Endometrial microvascular endothelial cells (primary cell): Measurements from ENCODE around the gene ASCC1. TPM values are rescaled to one million over a fixed set of nuclear protein-coding genes. Genes with fewer than 3 reads are reported as not detected.
"Not testable (repeated sequence)": the region's sequence is repeated elsewhere in the genome, so short reads cannot be mapped to it uniquely, and the experiment has no call there.

ENCODE experiments used
- in situ Hi-C: cut with HindIII; loops from 2 replicates; pipeline ENCODE4 v1.10.0; 2017; ENCODE audit warnings: low sequenced_read_pairs, low pct_unique_long_range_greater_than_20kb; ENCODE audit errors: inconsistent ontology term
- total RNA-seq: library from RNA; depleted of rRNA; stranded (reverse); fragments of >200 nt; gene quantifications from one replicate; pipeline ENCODE4 v1.2.3, GENCODE V29; 2015; ENCODE audit errors: inconsistent ontology term

ASCC1 gene
- total RNA-seq, 1 donor from 2014 or later, result 61.0 TPM

DNA sequence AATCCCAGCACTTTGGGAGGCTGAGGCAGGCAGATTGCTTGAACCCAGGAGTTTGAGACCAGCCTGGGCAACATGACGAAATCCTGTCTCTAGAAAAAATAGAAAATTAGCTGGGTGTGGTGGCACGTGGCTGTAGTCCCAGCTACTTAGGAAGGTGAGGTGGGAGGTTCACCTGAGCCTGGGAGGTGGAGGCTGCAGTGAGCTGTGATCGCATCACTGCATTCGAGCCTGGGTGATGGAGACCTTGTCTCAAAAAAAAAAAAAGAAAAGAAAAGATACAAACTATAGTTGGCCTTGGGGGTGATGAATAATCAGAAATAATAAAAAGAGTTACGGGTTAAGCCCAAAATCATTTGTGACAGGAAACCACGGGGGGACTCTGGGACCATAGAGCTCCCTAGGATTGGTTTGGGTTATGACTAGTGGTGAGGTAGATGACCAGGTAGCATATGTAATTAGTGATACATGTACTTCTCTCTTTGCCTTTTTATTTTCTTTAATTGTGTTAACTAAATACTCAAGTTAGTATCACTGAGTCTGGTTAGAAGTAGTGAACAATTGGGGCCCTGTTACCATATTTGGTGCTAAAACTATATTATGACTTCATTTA is 10.4 kb upstream of the ASCC1 start:
- in situ Hi-C loops, result no loop called here

DNA sequence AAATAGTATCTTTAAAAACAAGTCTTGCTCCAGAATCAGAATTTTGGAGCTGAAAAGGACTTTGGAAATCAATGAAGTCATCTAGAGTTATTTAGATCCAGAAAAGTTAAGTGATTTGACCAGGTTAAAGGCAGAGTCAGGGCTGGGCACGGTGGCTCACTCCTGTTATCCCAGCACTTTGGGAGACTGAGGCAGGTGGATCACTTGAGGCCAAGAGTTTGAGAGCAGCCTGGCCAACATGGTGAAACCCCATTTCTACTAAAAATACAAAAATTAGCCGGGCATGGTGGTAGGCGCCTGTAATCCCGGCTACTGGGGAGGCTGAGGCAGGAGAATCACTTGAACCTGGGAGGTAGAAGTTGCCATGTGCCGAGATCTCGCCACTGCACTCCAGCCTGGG is 8.1 kb upstream of the ASCC1 start:
- in situ Hi-C loops, result not testable (repeated sequence)

DNA sequence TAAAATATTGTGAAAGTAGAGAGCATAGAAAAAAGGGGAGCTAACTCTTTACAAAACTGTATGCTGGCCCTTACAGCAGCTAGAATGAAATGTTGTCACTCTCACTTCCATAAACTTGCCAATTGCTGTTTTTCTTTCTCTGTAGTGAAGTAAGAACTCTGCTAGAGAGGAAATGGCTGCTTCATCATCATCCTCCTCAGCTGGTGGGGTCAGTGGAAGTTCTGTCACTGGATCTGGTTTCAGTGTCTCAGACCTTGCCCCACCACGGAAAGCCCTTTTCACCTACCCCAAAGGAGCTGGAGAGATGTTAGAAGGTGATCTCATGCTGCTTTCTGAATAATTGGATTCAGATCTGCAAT is 7.6 kb upstream of the ASCC1 start:
- in situ Hi-C loops, result no loop called here

DNA sequence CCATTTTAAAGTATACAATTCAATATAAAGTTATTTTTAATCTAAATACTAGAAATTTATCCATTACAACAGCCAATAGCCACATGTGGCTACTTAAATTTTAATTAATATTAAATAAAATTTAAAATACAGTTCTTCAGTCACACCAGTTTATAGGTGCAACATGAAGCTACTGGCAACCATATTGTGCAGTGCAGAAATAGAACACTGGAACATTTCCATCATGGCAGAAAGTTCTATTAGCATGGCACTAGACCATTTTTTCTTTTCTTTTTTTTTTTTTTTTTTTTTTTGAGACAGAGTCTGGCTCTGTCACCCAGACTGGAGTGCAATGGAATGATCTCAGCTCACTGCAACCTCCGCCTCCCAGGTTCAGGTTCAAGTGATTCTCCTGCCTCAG is 5.2 kb upstream of the ASCC1 start:
- in situ Hi-C loops, result no loop called here

DNA sequence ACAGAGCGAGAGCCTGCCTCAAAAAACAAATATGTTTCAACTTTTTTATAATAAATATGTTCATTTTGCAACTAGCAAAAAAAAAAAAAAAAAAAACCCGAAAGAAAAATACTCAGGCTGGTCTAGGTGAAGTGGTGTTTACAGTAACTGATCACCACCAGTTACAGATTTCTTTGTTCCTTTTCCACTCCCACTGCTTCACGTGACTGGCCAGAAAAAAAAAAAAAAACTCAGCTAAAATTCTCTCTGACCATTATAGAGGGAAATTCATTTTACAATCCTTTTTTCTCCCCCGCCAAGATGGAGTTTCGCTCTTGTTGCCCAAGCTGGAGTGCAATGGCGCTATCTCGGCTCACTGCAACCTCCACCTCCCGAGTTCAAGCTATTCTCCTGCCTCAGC is 4.6 kb upstream of the ASCC1 start:
- in situ Hi-C loops, result no loop called here

DNA sequence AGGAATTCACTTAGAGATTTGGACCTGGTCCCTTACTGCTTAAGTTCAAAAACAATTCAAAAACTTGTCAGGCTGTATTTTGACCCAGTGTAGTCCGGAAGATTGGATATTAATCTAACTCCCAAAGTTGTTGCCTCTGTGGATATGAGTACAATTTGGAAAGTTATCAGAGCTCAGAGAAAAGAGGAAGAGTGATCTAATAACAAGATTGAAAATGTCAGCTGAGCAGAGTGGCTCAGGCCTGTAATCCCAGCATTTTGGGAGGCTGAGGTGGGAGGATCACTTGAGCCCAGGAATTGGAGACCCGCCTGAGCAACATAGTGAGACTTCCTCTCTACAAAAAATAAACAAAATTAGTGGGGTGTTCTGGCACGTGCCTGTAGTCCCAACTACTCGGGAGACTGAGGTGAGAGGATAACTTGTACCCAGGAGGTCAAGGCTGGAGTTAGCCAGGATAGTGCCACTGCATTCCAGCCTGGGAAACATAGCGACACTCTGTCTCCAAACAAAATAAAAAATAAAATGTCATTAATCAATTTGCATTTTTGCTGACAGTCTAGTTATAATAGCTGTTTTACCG is 3.2 kb upstream of the ASCC1 start:
- in situ Hi-C loops, result no loop called here

DNA sequence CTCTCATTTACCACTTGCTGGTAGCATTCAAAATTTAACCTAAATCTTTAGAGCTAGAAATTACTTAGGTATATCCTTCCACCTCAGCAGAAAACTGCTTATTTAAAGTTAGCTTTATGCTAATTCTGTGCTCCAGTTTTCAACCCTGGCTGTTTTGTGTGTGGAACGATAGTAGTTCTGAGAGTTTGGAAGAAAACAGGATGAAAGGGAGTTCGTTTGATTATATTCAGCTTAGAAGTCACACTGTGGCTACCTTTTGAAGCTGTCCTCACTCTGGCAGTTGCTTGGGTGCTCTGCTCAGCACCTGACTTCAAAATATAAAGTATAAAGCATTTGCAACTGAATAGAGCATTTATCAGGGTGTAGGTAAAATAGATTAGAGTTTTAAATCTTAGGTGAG is 2.6 kb upstream of the ASCC1 start:
- in situ Hi-C loops, result no loop called here

DNA sequence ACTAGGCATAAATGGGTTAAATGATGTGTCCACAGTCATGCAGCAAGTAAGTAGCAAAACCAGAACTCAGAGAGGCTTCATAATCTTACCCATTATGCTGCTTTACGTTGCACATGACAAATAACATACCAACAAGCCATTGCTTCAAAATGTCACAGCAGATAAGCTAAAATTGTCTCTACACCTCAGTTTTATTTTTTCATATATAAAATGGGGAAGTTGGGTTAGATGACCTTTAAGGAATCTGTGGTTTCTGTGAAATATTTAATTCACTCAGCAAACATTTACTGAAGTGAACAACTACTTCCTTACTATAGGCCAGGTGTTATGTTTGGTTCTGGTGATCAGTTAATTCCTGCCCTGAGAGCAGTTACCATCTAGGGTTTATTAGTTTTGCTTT is 2.2 kb upstream of the ASCC1 start:
- in situ Hi-C loops, result no loop called here

DNA sequence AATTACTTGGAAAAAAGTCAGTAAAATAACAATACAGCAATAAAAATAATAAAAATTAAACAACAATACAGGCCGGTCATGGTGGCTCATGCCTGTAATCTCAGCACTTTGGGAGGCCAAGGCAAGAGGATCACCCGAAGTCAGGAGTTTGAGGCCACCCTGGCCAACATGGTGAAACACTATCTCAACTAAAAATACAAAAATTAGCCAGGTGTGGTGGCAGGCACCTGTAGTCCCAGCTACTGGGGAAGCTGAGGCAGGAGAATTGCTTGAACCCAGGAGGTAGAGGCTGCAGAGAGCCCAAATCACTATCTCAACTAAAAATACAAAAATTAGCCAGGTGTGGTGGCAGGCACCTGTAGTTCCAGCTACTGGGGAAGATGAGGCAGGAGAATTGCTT is 4.2 kb downstream of the ASCC1 start:
- in situ Hi-C loops, result not testable (repeated sequence)

DNA sequence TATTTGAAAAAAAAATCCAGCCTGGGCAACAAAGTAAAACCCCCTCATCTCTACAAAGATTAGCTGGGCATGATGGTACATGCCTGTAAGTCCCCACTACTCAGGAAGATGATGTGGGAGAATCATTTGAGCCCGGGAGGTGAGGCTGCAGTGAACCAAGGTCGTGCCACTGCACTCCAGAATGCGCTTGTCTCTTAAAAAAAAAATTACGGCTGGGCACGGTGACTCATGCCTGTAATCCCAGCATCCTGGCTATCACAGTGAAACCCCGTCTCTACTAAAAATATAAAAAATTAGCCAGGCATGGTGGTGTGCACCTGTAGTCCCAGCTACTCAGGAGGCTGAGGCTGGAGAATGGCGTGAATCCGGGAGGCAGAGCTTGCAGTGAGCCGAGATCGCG is 4.7 kb downstream of the ASCC1 start:
- in situ Hi-C loops, result not testable (repeated sequence)

DNA sequence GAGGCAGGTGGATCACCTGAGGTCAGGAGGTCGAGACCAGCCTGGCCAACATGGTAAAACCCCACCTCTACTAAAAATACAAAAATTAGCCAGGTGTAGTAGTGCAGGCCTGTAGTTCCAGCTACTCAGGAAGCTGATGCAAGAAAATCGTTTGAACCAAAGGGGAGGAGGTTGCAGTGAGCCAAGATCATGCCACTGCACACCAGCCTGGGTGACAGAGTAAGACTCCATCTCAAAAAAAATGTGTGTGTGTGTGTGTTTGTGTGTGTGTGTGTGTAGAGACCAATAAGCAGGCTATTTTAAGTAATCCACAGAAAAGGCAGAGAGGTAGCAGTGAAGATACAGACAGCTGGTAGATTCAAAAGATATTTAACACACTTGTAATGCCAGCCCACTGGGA is 7.5 kb downstream of the ASCC1 start:
- in situ Hi-C loops, result not testable (repeated sequence)

DNA sequence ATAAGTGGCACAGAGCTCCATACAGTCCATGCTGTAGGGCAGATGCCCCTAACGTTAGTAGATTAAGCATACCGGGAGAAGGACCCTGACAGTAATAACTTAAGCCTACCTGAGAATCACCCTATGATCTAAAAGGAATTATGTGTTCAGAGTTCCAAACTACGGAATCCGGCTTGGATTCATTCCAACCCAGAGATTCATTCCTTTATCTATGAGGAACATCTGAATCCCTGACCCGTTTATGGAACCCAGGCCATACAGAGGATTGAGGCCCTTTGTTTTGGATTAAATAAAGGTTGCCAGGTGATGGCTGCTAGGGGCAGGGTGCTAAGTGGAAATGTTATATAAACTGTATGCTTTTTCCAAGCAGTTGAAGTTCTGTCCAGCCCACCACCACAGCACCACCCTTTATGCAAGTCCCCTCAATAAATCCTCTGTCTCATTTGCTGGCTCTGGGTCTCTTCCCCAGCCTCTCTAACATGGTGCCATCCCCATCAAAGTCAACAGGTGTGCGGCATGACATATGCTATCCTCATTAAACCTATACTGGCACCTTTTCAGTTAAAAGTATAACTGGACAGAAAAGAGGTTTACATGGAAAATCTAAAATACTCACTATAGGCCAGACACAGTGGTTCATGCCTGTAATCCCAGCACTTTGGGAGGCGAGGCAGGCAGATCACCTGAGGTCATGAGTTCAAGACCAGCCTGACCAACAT is 9.4 kb downstream of the ASCC1 start:
- in situ Hi-C loops, result no loop called here

DNA sequence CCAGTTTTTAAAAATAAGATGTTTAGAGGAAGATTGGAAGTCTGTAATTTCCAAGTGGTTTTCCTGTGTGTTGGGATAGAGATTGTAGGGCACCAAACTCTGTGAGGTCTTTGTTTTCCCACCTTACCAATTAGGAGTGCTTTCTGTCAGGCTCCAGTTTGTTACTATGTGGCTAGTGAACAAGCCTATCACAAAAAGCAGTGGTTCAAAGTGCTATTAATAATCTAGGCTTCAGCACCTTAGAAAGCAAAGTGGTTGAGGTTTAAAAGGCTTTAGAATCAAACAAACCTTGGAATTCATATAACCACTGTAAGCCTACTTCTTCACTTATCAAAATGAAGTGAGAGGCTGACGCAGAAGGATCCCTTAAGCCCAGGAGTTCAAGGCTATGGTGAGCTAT is 11.4 kb downstream of the ASCC1 start:
- in situ Hi-C loops, result no loop called here

DNA sequence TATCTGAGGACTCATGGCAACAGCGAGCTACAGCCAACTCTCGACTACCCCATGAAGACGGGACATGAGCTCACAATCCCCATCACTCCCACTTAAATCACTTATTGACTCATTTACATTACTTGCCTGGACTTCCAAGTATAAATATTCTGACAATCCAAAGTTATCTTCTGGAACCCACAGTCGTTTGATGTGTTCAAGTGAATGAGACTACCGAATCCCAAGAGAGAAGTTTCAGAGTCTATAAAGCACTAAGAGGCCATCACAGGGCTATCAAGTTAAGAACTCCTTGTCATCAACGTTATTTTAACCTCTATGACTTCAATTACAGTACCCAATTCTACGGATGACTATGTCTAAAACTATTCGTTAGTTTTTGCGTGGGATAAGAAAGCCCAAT is 11.8 kb downstream of the ASCC1 start:
- in situ Hi-C loops, result no loop called here

DNA sequence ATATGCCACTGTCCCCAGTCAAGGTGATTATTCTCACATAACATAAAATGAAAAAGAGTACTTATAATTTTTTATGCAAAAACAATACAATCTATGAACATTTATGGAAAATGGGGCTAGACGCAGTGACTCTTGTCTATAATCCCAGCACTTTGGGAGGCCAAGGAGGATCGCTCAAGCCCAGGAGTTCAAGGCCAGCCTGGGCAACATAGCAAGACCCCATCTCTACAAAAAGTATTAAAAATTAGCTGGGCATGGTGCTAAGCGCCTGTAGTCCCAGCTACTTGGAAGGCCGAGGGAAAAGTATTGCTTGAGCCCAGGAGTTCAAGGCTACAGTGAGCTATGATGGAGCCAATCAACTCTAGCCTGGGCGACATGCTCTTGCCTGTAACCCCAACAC is 14.8 kb downstream of the ASCC1 start:
- in situ Hi-C loops, result no loop called here

DNA sequence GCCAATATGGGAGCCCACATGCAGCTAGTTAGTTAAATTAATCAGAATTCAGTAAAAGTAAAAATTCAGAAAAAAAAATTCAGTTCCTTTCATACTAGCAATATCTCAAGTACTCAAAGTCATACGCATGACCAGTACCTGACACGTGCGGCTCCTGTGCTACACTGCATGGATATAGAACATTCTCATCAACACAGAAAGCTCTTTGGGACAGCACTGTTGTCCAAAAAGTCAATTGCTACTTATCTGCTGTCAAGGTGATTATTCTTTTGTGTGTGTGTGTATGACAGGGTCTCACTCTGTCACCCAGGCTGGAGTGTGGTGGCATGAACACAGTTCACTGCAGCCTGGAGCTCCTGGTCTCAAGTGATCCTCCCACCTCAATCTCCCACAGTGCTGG is 15.2 kb downstream of the ASCC1 start:
- in situ Hi-C loops, result no loop called here

DNA sequence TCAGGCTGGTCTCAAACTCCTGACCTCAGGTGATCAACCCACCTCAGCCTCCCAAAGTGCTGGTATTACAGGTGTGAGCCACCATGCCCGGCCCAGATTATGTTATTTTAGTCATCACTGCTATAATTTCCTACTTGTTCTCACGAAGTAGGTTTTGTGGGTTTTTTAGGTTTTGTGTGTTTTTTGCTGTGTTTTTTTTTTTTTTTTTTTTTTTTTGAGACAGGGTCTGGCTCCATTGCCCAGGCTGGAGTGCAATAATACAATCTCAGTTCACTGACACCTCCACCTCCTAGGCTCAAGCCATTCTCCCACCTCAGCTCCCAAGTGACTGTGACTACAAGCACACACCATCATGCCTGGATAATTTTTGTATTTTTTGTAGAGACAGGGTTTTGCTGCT is 21.1 kb downstream of the ASCC1 start:
- in situ Hi-C loops, result no loop called here

DNA sequence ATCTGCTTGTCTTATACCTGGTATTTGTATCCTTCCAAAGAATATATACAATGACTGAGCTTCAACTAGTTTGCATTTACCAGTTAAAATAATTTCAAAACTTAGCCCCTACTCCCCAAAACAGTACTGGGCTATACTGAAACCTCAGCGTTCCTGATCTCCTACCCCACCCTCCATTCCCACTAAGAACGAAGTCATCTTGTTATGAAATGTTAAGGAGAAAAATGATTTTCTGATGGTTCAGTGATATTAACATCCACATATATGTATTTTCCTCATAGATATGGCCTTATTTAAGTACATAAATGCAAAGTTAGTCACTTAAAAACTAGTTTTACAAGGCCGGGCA is 29.1 kb downstream of the ASCC1 start:
- in situ Hi-C loops, result no loop called here

DNA sequence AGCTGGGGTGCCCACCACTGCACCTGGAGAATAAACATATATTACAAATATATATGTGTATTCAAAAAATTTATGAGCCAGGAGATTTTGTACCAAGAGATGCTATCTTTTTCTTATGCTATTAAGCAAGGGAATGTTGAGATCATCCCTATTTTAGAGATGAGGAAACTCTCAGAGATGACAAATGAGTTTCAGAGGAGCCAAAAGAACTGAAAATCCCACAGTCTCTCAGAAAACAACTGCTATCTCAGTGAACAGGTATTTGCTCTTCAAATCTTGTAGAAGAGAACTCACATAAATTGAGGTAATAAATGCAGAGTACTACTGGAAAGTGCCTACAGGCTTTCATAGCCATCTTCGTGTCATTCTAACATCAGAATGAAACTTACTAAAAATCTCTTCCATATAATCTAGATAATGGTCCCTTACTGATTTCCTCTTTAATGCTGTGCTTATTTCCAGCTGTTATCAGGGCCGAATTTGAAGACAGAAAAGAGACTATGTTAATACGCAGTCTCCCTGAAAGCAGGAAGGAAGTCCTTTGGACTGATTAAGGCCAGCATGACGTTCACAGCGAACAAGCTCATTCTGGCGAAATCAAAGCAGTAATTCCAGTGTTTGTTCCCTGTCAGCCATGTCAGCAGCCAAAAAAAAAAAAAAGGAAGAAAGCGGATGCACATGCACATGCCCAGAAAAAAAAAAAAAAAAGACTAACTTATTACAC is 29.7 kb downstream of the ASCC1 start:
- in situ Hi-C loops, result no loop called here

DNA sequence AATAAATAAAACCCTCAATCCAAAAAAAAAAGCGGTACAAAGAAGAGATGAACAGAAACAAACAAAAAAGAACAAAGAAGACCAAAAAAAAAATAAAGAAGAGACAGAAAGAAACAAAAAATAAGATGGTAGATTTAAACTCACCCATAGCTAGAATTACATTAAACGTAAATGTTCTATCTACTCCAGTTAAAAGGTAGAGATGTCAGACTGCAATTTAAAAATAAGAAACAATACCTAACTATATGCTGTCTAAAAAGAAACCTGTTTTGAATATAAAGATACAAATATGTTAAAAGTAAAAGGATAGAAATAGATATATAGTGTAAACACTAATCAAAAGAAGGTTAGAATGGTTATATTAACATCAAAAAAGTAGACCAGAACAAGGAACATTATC is 31.9 kb downstream of the ASCC1 start:
- in situ Hi-C loops, result no loop called here
